ENCODE measurements around the gene KCNK3.
"Not testable (repeated sequence)": the region's sequence is repeated elsewhere in the genome, so short reads cannot be mapped to it uniquely, and the experiment has no call there.

Gene KCNK3

GRCh38 chr2:26757873-26758789 lies 65.6 kb downstream of the KCNK3 start:
- Histone ChIP-seq H3K27me3 (ENCODE audit: insufficient read depth, low read depth) (no peaks in the 10 kb centered on the region), H3K4me1 (ENCODE audit: low read depth, poor library complexity, severe bottlenecking) (peaks cover 34% of the 10 kb centered on the region), H3K4me2 (peak overlapping the region; percentile 26), H4K20me1 (ENCODE audit: insufficient read depth) (no peaks in the 10 kb centered on the region), H3K9ac (no peak overlapping the region), H3K27ac (peak overlapping the region; percentile 3; the same call in 1 of the 2 replicates), H2AFZ (ENCODE audit: low read depth) (peak overlapping the region; percentile 2; the same call in 1 of the 2 replicates), H3K4me3 (IDR thresholded peaks at IDR 0.05; ENCODE audit: insufficient read depth, low read depth, low read length) (no peak overlapping the region), H3K36me3 (ENCODE audit: insufficient read depth) (no peaks in the 10 kb centered on the region), H3K79me2 (ENCODE audit: insufficient read depth, low read depth) (no peaks in the 10 kb centered on the region)
- no peak for TF ChIP-seq CTCF (conservative IDR thresholded peaks at IDR 0.05; ENCODE audit: low read depth, low read length)

- TF ChIP-seq CTCF (conservative IDR thresholded peaks at IDR 0.05; ENCODE audit: low read depth, low read length): no peak
- Histone ChIP-seq H3K4me2 (no peak overlapping the region), H3K27ac (no peak overlapping the region), H3K27me3 (ENCODE audit: insufficient read depth, low read depth) (no peaks in the 10 kb centered on the region), H3K4me3 (IDR thresholded peaks at IDR 0.05; ENCODE audit: insufficient read depth, low read depth, low read length) (no peak overlapping the region), H4K20me1 (ENCODE audit: insufficient read depth) (no peaks in the 10 kb centered on the region), H2AFZ (ENCODE audit: low read depth) (no peak overlapping the region), H3K9ac (no peak overlapping the region), H3K79me2 (ENCODE audit: insufficient read depth, low read depth) (no peaks in the 10 kb centered on the region), H3K36me3 (ENCODE audit: insufficient read depth) (no peaks in the 10 kb centered on the region), H3K4me1 (ENCODE audit: low read depth, poor library complexity, severe bottlenecking) (peaks cover 34% of the 10 kb centered on the region)
Observed at GRCh38 chr2:26758790-26759321, 66.3 kb downstream of the KCNK3 start.

- Histone ChIP-seq H3K4me3 (IDR thresholded peaks at IDR 0.05; ENCODE audit: insufficient read depth, low read depth, low read length) (no peak overlapping the region), H3K4me1 (ENCODE audit: low read depth, poor library complexity, severe bottlenecking) (peaks cover 36% of the 10 kb centered on the region)
- no peak for TF ChIP-seq CTCF (conservative IDR thresholded peaks at IDR 0.05; ENCODE audit: low read depth, low read length)
Observed at GRCh38 chr2:26759845-26760244, 67.3 kb downstream of the KCNK3 start.

GRCh38 chr2:26760991-26761390 lies 68.5 kb downstream of the KCNK3 start:
- not testable (repeated sequence) for H3K79me2 ChIP-seq (ENCODE audit: insufficient read depth, low read depth); H3K4me2 ChIP-seq; H3K27ac ChIP-seq; H2AFZ ChIP-seq (ENCODE audit: low read depth); H3K36me3 ChIP-seq (ENCODE audit: insufficient read depth); H3K4me3 ChIP-seq (IDR thresholded peaks at IDR 0.05; ENCODE audit: insufficient read depth, low read depth, low read length); H3K27me3 ChIP-seq (ENCODE audit: insufficient read depth, low read depth); H3K9ac ChIP-seq; H4K20me1 ChIP-seq (ENCODE audit: insufficient read depth)
- peaks cover 44% of the 10 kb centered on the region for H3K4me1 ChIP-seq (ENCODE audit: low read depth, poor library complexity, severe bottlenecking)

More at GRCh38 chr2:26759845-26760244, 67.3 kb downstream of the KCNK3 start:
- no peak overlapping the region for H2AFZ ChIP-seq (ENCODE audit: low read depth)
- H3K36me3 ChIP-seq (ENCODE audit: insufficient read depth): no peaks in the 10 kb centered on the region
- H3K9ac ChIP-seq: no peak overlapping the region
- H3K27me3 ChIP-seq (ENCODE audit: insufficient read depth, low read depth): no peaks in the 10 kb centered on the region
- H4K20me1 ChIP-seq (ENCODE audit: insufficient read depth): no peaks in the 10 kb centered on the region
- H3K4me2 ChIP-seq: no peak overlapping the region
- peaks cover 5% of the 10 kb centered on the region; the same call in 1 of the 2 replicates for H3K79me2 ChIP-seq (ENCODE audit: insufficient read depth, low read depth)
- H3K27ac ChIP-seq: no peak overlapping the region

- TF ChIP-seq CTCF (conservative IDR thresholded peaks at IDR 0.05; ENCODE audit: low read depth, low read length): no peak
- H3K4me2 ChIP-seq: no peak overlapping the region
- H3K79me2 ChIP-seq (ENCODE audit: insufficient read depth, low read depth): peaks cover 7% of the 10 kb centered on the region; the same call in 1 of the 2 replicates
- no peak overlapping the region for H2AFZ ChIP-seq (ENCODE audit: low read depth)
- H3K36me3 ChIP-seq (ENCODE audit: insufficient read depth): no peaks in the 10 kb centered on the region
- H3K4me1 ChIP-seq (ENCODE audit: low read depth, poor library complexity, severe bottlenecking): peaks cover 31% of the 10 kb centered on the region
- H4K20me1 ChIP-seq (ENCODE audit: insufficient read depth): no peaks in the 10 kb centered on the region
- H3K4me3 ChIP-seq (IDR thresholded peaks at IDR 0.05; ENCODE audit: insufficient read depth, low read depth, low read length): no peak overlapping the region
- H3K27me3 ChIP-seq (ENCODE audit: insufficient read depth, low read depth): no peaks in the 10 kb centered on the region
- no peak overlapping the region for H3K9ac ChIP-seq
- no peak overlapping the region for H3K27ac ChIP-seq
Observed at GRCh38 chr2:26763019-26763418, 70.5 kb downstream of the KCNK3 start.

All from KMS-11 (cell line).